Endometrial microvascular endothelial cells (primary cell): ENCODE results near the gene GPS1. TPM values are rescaled to one million over a fixed set of nuclear protein-coding genes. Genes with fewer than 3 reads are reported as not detected.

ENCODE experiments used
- in situ Hi-C: cut with HindIII; loops from 2 replicates; pipeline ENCODE4 v1.10.0; 2017; ENCODE audit warnings: low sequenced_read_pairs, low pct_unique_long_range_greater_than_20kb; ENCODE audit errors: inconsistent ontology term
- total RNA-seq: library from RNA; depleted of rRNA; stranded (reverse); fragments of >200 nt; gene quantifications from one replicate; pipeline ENCODE4 v1.2.3, GENCODE V29; 2015; ENCODE audit errors: inconsistent ontology term

GPS1 gene
- 140 TPM for total RNA-seq

DNA sequence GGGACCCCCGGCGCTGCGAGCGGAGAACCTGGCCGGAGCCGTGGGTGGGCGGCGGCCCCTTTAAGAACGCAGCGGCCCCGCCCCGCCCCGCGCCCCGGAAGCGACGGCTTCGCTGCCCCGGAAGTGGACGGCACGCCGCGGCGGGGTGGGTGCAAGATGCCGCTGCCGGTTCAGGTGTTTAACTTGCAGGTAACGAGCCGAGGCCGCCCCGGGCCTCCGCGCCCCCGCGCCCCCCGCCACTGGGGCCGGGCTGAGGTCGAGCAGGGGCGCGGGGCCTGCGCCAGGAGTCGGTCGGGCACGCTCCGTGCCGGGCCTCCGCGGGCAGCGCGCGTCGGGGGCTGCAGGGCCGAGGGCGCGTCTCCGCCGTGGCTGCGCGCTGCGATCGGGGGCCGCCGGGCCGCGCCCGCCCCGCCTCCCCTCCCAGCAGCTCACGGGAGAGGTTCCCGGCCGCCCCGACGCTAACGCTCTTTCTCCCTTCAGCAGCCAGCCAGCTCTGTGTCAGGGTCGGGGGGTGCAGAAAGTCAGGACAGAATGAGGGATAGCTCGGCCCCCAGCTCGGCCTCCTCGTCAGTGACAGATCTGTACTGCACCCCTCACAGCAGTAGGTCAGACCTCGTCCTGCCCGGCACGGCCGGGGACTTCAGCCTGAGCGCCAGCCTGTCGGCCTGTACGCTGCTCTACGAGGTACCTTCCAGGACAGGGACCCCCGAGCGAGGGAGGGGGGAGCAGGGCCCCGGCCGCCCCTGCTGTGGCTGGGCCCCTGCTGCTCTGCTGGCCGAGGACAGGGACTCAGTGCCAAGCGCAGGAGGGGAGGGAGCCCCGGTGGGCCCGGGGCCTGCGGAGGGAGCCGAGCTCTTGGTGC is at the start of gene GPS1, which contains the start of gene RFNG:
GPS1 (plus strand) TSS at position 123 of the 862 bp plus-strand sequence; CDS start at position 157, 34 bp downstream.
RFNG (minus strand) TSS at position 36 of the 862 bp plus-strand sequence. CDS start 45 bp downstream, outside the sequence.
- in situ Hi-C loops: no loop called here

GRCh38 chr17:82003411-82004381 is 48.0 kb upstream of the GPS1 start:
- in situ Hi-C loops: no loop called here

DNA sequence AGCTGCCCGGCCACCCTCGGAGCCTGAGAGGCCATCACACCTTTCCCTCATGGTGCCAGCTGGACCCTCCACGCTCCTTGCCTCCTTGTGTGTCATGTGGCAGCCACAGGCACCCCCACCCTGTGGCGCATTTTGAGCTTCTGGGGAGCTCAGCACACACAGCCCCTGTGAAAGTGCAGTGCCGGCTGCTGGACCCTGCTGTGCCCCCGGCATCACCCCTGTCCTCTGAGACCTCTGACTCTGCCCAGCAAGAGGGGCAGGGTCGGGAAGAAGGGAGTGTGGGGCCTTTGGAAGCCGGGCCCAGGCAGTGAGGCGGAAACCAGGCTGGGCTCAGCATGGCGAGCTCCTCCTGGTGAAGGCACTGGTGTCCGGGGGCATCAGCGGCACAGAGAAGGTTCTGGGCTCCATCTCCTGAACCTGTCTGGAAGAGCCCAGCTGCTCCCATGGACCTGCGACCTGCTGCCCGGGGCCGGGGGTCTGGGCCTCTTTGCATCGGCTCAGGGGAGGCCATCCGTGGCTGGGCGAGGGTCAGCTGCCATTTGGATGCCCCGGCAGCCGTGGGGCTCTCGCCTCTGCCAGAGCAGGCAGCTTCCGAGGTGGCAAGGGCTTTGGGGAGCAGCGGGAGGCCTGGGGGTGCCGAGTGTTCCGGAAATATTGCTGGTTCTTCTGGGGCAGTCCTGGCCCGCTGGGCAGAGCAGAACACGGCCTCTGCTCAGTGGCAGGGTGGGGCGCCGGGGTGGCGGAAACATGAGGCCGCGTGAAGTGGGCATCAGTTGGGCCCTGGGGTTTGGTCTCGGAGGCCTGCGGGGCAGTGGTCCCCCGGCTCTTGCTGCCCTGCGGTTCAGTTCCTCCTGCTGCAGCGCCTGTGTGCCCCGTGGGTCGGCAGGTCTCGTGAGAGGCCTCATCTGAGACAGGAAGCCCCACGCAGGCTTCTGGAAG is 46.9 kb upstream of the GPS1 start:
- in situ Hi-C loops: no loop called here

DNA sequence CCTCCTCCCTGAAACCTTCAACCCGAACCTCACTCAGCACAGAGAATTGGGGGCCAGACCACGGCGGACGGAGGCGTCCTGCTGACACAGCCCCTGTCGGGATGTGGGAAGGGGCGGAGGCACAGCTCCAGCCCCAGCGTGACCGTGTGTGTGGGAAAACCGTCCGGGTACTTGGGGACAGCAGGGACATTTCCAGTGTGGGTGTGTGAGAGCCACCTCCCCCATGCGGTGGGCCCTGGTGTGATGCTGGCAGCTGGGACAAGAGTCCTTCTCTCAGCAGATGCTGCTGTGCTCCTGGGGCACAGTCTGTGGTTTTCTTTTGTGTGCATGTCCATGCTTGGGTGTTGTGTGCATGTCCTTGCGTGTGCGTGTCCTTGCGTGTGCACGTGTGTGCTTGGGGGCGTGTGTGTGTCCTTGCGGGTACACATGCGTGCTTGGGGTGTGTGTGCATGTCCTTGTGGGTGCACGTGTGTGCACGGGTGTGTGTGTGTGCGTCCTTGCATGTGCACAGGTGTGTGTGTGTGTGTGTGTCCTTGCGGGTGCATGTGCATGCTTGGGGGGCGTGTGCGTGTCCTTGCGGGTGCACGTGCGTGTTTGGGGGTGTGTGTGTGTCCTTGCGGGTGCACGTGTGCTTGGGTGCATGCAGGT is 45.9 kb upstream of the GPS1 start:
- in situ Hi-C loops: no loop called here

GRCh38 chr17:82006468-82007227 is 45.0 kb upstream of the GPS1 start:
- in situ Hi-C loops: no loop called here

- in situ Hi-C loops: no loop called here
These were observed 44.5 kb upstream of the GPS1 start for GRCh38 chr17:82007228-82007494.

GRCh38 chr17:82007495-82008257 is 44.0 kb upstream of the GPS1 start:
- in situ Hi-C loops: no loop called here

- in situ Hi-C loops: no loop called here
These were observed 43.3 kb upstream of the GPS1 start for GRCh38 chr17:82008258-82008940.

- in situ Hi-C loops: no loop called here
These were observed 42.7 kb upstream of the GPS1 start for GRCh38 chr17:82008941-82009405.

GRCh38 chr17:82009413-82009812 is 42.3 kb upstream of the GPS1 start:
- in situ Hi-C loops: no loop called here

DNA sequence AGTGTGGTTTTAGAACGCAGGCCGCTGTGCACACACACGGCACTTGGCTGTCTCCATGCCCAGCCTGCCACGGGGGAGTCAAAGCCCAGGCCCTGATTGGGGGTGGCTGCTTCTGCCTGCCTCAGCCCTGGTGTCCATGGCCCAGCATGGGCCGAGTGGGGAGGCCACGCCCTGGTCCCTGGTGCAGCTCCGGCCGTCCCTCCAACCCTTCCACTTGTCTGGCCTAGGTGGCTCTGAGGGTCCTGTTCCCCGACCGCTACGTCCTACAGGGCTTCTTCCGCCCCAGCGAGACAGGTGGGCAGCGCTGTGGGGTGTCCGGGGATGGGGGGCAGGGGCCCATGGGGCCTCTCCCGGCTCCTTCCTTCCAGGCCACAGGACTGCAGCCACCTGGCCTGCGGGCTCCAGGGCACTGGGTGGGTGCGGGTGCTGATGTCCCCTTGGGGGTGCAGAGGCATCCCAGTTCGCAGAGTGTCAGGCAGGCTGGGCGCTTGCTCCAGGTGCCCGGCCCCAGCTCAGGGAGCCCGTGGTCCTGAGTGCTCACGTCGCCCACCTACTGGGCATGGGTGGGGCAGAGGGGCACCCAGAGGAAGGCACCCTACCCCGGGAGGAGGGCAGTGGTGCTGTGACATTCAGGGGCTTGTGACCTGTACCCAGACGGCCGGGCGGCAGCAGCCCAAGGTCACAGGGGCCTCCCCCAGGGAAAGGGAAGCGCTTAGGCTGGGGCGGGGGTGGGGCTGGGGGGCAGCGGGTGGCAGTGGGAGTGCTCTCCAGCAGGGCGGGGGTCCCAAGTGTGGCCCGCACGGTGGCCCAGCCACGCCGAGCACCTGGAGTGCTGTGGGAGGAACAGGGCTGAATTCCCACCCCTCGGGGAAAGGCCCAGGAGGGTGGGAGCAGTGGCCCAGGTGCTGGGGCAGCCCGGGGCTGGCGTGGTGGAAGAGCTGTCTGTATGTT is 40.8 kb upstream of the GPS1 start:
- in situ Hi-C loops: no loop called here

DNA sequence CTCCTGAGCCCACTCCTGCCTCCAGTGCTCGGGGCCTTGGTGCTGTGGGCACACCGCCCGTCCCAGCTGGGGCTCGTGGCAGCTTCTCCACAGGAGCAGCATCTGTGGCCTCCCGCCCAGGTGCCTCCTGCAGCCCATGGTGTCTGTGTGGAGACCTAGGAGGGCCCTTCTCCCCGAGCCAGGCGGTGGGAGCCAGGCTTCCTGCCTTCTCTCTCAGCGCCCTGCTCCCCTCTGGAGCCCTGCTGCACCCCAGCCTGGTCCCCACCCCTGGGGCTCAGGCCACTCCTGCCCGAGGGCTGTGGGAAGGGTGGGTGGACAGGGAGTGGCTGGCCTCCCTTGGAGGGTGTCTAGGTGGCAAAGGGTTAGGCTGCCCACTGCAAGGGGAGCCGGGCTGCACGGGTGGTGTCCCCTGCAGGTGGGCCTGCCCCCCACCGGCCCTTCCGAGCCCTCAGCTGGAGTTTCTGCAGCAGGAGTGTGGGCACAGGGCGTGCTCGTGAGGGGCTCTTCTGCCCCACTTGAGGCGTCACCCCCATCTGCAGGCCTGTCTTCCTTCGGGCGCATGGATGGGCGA is 40.0 kb upstream of the GPS1 start:
- in situ Hi-C loops: no loop called here

DNA sequence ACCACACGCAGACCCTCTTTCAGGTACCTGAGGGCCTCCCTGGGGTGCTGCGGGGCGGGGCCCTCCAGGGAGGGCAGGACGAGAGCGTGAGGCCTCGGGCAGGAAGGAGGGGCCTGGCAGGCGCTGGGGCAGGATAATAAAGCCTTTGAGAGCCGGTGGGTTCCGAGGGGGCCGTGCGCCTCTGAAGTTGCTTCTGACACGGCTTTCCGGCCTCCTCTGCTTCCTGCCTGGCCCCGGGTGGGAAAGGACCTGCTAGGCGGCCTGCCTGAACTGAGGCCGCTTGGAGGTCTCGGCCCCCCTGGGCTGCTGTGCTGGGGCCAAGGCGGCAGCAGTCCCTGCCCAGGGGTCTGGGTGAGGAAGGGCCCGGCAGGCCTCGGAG is 39.4 kb upstream of the GPS1 start:
- in situ Hi-C loops: no loop called here

DNA sequence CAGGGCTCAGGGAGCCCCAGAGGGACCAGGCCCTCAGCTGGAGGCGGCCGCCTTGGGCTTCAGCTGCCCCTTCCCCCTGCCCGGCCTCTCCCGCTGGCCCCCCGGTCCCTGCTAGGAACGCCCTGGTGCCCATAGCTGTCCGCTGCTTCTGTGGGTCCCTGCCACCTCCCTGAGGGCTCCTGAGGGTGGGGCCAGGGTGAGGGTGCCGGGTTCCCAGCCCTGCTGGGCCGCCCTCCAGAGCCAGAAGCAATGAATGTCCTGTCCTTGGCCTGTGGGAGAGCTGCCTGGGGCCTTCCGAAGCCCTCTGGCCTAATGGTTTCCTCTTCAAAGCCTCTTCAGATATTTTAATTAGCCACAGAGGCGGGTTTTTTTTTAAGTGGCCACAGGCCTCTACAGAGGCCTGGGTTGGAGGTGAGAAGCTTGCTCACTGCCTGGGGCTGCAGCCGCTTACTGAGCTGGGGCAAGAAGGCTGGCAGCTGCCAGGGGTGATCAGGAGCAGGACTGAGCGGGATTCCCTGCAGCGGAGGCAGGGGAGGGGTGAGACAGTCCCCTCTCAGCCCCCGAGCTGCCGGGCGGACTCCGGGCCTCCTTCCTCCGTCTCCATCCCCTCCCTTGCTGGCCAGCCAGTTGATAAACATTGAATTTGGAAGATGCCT is 38.9 kb upstream of the GPS1 start:
- in situ Hi-C loops: no loop called here
